GM18951 (cell line): Measurements from ENCODE around the gene EPO.

ENCODE experiments used
- POLR2A ChIP-seq: IDR thresholded peaks from 4 replicates; pipeline ENCODE4 v1.6.1; 2011; ENCODE audit warnings: mild to moderate bottlenecking; ENCODE audit not compliant: insufficient read length, insufficient read depth; ENCODE audit errors: extremely low read depth
- in situ Hi-C: fragments of 300-500 bp; cut with MboI; formaldehyde crosslinking; loops from one replicate; pipeline ENCODE4 v1.12.0; 2022; ENCODE audit warnings: low sequenced_read_pairs, mixed read lengths, inconsistent platforms; ENCODE audit not compliant: unreplicated experiment

The EPO gene

GRCh38 chr7:100686201-100686821 lies 34.0 kb upstream of the EPO start:
- in situ Hi-C loops: no loop called here

GRCh38 chr7:100686822-100687211 lies 33.5 kb upstream of the EPO start:
- in situ Hi-C loops: no loop called here
- TF ChIP-seq POLR2A: no peak

More at GRCh38 chr7:100686201-100686821, 34.0 kb upstream of the EPO start:
- TF ChIP-seq POLR2A: no peak

- TF ChIP-seq POLR2A: no peak
- in situ Hi-C loops: no loop called here
Measured at GRCh38 chr7:100687261-100687660, 33.0 kb upstream of the EPO start.

GRCh38 chr7:100687751-100688300 lies 32.4 kb upstream of the EPO start:
- in situ Hi-C loops: no loop called here
- no peak for TF ChIP-seq POLR2A

- TF ChIP-seq POLR2A: no peak
- in situ Hi-C loops: no loop called here
Measured at GRCh38 chr7:100688326-100688860, 31.9 kb upstream of the EPO start.

GRCh38 chr7:100689230-100690135 lies 30.8 kb upstream of the EPO start:
- TF ChIP-seq POLR2A: no peak
- in situ Hi-C loops: no loop called here

GRCh38 chr7:100691676-100692577 lies 28.3 kb upstream of the EPO start:
- in situ Hi-C loops: no loop called here
- TF ChIP-seq POLR2A: no peak

- in situ Hi-C loops: no loop called here
- no peak for TF ChIP-seq POLR2A
Measured at GRCh38 chr7:100692578-100692961, 27.7 kb upstream of the EPO start.

- in situ Hi-C loops: no loop called here
- no peak for TF ChIP-seq POLR2A
Measured at GRCh38 chr7:100693312-100694097, 26.8 kb upstream of the EPO start.

- TF ChIP-seq POLR2A: no peak
- in situ Hi-C loops: no loop called here
Measured at GRCh38 chr7:100694098-100694745, 26.0 kb upstream of the EPO start, which contains the start of gene GIGYF1. TSS of gene GIGYF1 (minus strand) at chr7:100694250. CDS start at chr7:100688238, 6,012 bp downstream.

GRCh38 chr7:100696123-100696521 lies 24.1 kb upstream of the EPO start:
- in situ Hi-C loops: no loop called here
- no peak for TF ChIP-seq POLR2A

GRCh38 chr7:100699018-100699417 lies 21.2 kb upstream of the EPO start:
- TF ChIP-seq POLR2A: no peak
- in situ Hi-C loops: no loop called here

- in situ Hi-C loops: loop anchor here (10.0 kb wide), 1 partner anchor 154 kb away; the partner anchor contains the start of gene SLC12A9
Measured at GRCh38 chr7:100701089-100701488, 19.2 kb upstream of the EPO start.
